GM18907 (cell line): Measurements from ENCODE around the gene CNTN4.
A peak's percentile ranks its signal among the peaks of the same experiment; 100 is the strongest.

Experiments used
- ATAC-seq: cut with Tn5 transposase; IDR thresholded peaks from one replicate; pipeline ENCODE4 v1.9.1; 2021; ENCODE audit warnings: mild to moderate bottlenecking, moderate library complexity; ENCODE audit not compliant: unreplicated experiment

Gene CNTN4

GRCh38 chr3:2148561-2149340 lies 50.1 kb downstream of the CNTN4 start:
- no peak for ATAC-seq

- no peak for ATAC-seq
Observed at GRCh38 chr3:2153053-2153452, 54.4 kb downstream of the CNTN4 start.

- ATAC-seq, result no peak
Observed at GRCh38 chr3:2153547-2153946, 54.9 kb downstream of the CNTN4 start.

- no peak for ATAC-seq
Observed at GRCh38 chr3:2154621-2155020, 56.0 kb downstream of the CNTN4 start.

- ATAC-seq, result peak; percentile 66
Observed at GRCh38 chr3:2156244-2156847, 57.7 kb downstream of the CNTN4 start.

- no peak for ATAC-seq
Observed at GRCh38 chr3:2158828-2159227, 60.2 kb downstream of the CNTN4 start.

GRCh38 chr3:2166552-2166951 lies 67.9 kb downstream of the CNTN4 start:
- ATAC-seq, result no peak

- ATAC-seq, result no peak
Observed at GRCh38 chr3:2172561-2173171, 74.0 kb downstream of the CNTN4 start.

- no peak for ATAC-seq
Observed at GRCh38 chr3:2180634-2181033, 82.0 kb downstream of the CNTN4 start.

GRCh38 chr3:2198776-2199279 lies 100.2 kb downstream of the CNTN4 start:
- no peak for ATAC-seq

GRCh38 chr3:2204054-2204453 lies 105.4 kb downstream of the CNTN4 start:
- no peak for ATAC-seq

- ATAC-seq, result no peak
Observed at GRCh38 chr3:2205692-2206091, 107.0 kb downstream of the CNTN4 start.

GRCh38 chr3:2206536-2206935 lies 107.9 kb downstream of the CNTN4 start:
- no peak for ATAC-seq

GRCh38 chr3:2211568-2211967 lies 112.9 kb downstream of the CNTN4 start:
- no peak for ATAC-seq

GRCh38 chr3:2212206-2212605 lies 113.5 kb downstream of the CNTN4 start:
- ATAC-seq, result no peak

GRCh38 chr3:2218375-2218774 lies 119.7 kb downstream of the CNTN4 start:
- no peak for ATAC-seq

- ATAC-seq, result no peak
Observed at GRCh38 chr3:2218816-2219215, 120.2 kb downstream of the CNTN4 start.

GRCh38 chr3:2236203-2236602 lies 137.5 kb downstream of the CNTN4 start:
- no peak for ATAC-seq

- no peak for ATAC-seq
Observed at GRCh38 chr3:2244137-2244536, 145.5 kb downstream of the CNTN4 start.

GRCh38 chr3:2246873-2247648 lies 148.4 kb downstream of the CNTN4 start:
- ATAC-seq, result no peak

- no peak for ATAC-seq
Observed at GRCh38 chr3:2247831-2248230, 149.2 kb downstream of the CNTN4 start.
